Heart left ventricle (tissue), 16 donors: ENCODE data around the gene UBXN2A. TPM values are rescaled to one million over a fixed set of nuclear protein-coding genes. Genes with fewer than 3 reads are reported as not detected.

ENCODE experiments used
- ATAC-seq, 4 donors: fragments of 200-7000 bp; cut with Tn5 transposase; one replicate each; pipeline ENCODE4 v1.9.1; 2020 to 2022; ENCODE audit warnings: moderate library complexity in 4 of 4, mild to moderate bottlenecking in 3 of 4, moderate number of reproducible peaks in 1 of 4
- DNase-seq, 5 donors: peaks; one replicate each; pipeline ENCODE4 v3.0.0-alpha.2; 2020
- H3K27ac ChIP-seq, 12 donors: fragments of 200-600 bp; sonication (generic) in 4 of 12; one replicate each; pipeline versions ENCODE4 v1.5.0 to v1.8.0; 2016 to 2022; ENCODE audit warnings: mild to moderate bottlenecking in 2 of 12
- H3K27me3 ChIP-seq, 9 donors: fragments of 200-600 bp; sonication (generic) in 2 of 9; one replicate each; pipeline versions ENCODE4 v1.5.1 to v1.8.0; 2016 to 2022; ENCODE audit warnings: mild to moderate bottlenecking in 3 of 9
- H3K36me3 ChIP-seq, 9 donors: fragments of 200-600 bp; sonication (generic) in 2 of 9; one replicate each; pipeline versions ENCODE4 v1.5.0 to v1.8.0; 2018 to 2022; ENCODE audit warnings: mild to moderate bottlenecking in 2 of 9
- H3K4me1 ChIP-seq, 12 donors: fragments of 200-600 bp; sonication (generic) in 4 of 12; one replicate each; pipeline versions ENCODE4 v1.5.0 to v1.8.0; 2016 to 2022; ENCODE audit warnings: mild to moderate bottlenecking in 3 of 12
- H3K4me3 ChIP-seq, 12 donors: fragments of 200-600 bp; sonication (generic) in 4 of 12; one replicate each; pipeline versions ENCODE4 v1.5.0 to v1.8.0; 2017 to 2022; ENCODE audit warnings: mild to moderate bottlenecking in 9 of 12, moderate library complexity in 4 of 12
- H3K9me3 ChIP-seq, 12 donors: fragments of 200-600 bp; sonication (generic) in 4 of 12; one replicate each; pipeline versions ENCODE4 v1.5.0 to v1.8.0; 2016 to 2022; ENCODE audit warnings: mild to moderate bottlenecking in 1 of 12
- CTCF ChIP-seq, 12 donors: fragments of 200-600 bp; sonication (generic) in 4 of 12; IDR thresholded peaks; one replicate each; pipeline versions ENCODE4 v1.5.0 to v1.8.0; 2018 to 2022; ENCODE audit warnings: antibody characterized with exemption in 12 of 12, mild to moderate bottlenecking in 5 of 12
- POLR2A ChIP-seq, 2 donors: fragments of 450-650 bp; IDR thresholded peaks; one replicate each; pipeline ENCODE4 v1.6.1; 2017; ENCODE audit warnings: antibody characterized with exemption in 2 of 2, mild to moderate bottlenecking in 2 of 2, moderate library complexity in 2 of 2
- WGBS, 4 donors: extraction: QIAGEN DNeasy Blood & Tissue Kit in 2 of 4; methylation state at CpG; one replicate each; pipeline versions ENCODE4 v1.1.5 to v1.1.7; 2013 to 2018; 5-methylcytosine and 5-hydroxymethylcytosine counted together
- intact Hi-C, 10 donors: fragments of 100-400 bp; cut with DNase I; formaldehyde crosslinking; loops; one replicate each; pipeline versions ENCODE4 v1.11.1 to v1.14.2; 2022
- polyA plus RNA-seq, 2 donors: library from polyadenylated mRNA; stranded (reverse); fragments of 200-250 nt; gene quantifications; one replicate each; pipeline ENCODE4 v1.2.3, GENCODE V29; 2013
- total RNA-seq, 9 donors: library from RNA; depleted of rRNA in 2 of 9; stranded (reverse); fragments of >200 nt in 2 of 9; fragmentation: NEBNext Ultra II Directional in 3 of 9; extraction: Animal tissue kit (Norgen Biotek cat#: 25700) in 3 of 9; gene quantifications; one replicate each; pipeline versions ENCODE4 v1.1.0 to v1.2.4, GENCODE V29; 2016 to 2023
- donor health status: ischemic (EF 13 %, LVEDD 7.1; RV severe dilation, severe dysfunction).
- donor health status: healthy with polysubstance abuse.
- donor health status: DM: no; HTN: yes; CAD: no.
- donor health status: DM: no; HTN: no; CAD: no.
- donor health status: ischemic (EF 25% LVEDD 6.9; RV normal size, moderate dysfunction).
- donor health status: ischemic (EF 25% LVEDD 5.7; RV mildly dilated, moderate dysfunction).
- donor health status: healthy.
- donor health status: DM: yes; HTN: yes; CAD: no.
- donor health status: ischemic (EF 35%, LVEDD 5.7; RV mildly dilated, moderate dysfunction).
- donor health status: nonischemic (EF 11% LVEDD 7.7; RV severe dilation, severe dysfunction).
- donor health status: DM: yes; HTN: yes; CAD: no.
- donor health status: PGD.
- donor health status: ischemic (EF 29% LVEDD 5.4; RV normal size, mild dysfunction).
- donor health status: nonischemic (EF 23%, LVEDD 6.1; RV moderate dilation, normal function).

UBXN2A gene
- total and polyA plus RNA-seq, 11 donors, result 9.6 to 24.0 (median 18.6) TPM

GRCh38 chr2:24022324-24022974, 82.2 kb downstream of the UBXN2A start:
- no peaks in the 10 kb centered on the region for H3K27me3 ChIP-seq
- TF ChIP-seq POLR2A (IDR thresholded peaks at IDR 0.05), result no peak
- DNase-seq, result no peak
- H3K4me1 ChIP-seq, result no peaks in the 10 kb centered on the region
- H3K4me3 ChIP-seq, result no peak overlapping the region
- intact Hi-C loops, result no loop called here
- ATAC-seq, result no peak
- H3K36me3 ChIP-seq, result peaks cover 0 to 23% (median 14%) of the 10 kb centered on the region in 9 donors
- no peaks in the 10 kb centered on the region for H3K9me3 ChIP-seq
- H3K27ac ChIP-seq, result no peak overlapping the region
- WGBS, 4 donors, result 94 to 96% (median 94%) methylated on average over 10 to 14 of the region's 14 CpGs

GRCh38 chr2:24022975-24023575, 82.8 kb downstream of the UBXN2A start:
- Histone ChIP-seq H3K27ac (no peak overlapping the region), H3K27me3 (no peaks in the 10 kb centered on the region), H3K9me3 (no peaks in the 10 kb centered on the region), H3K4me3 (no peak overlapping the region), H3K36me3 (peaks cover 0 to 27% (median 17%) of the 10 kb centered on the region in 9 donors), H3K4me1 (no peaks in the 10 kb centered on the region)
- WGBS, 4 donors, result 82 to 95% (median 87%) methylated on average over 14 to 16 of the region's 16 CpGs
- intact Hi-C loops, result no loop called here
- ATAC-seq (no peak), DNase-seq (no peak)
- TF ChIP-seq CTCF (IDR thresholded peaks at IDR 0.05) (no peak), POLR2A (IDR thresholded peaks at IDR 0.05) (no peak)

GRCh38 chr2:24024018-24024417, 83.8 kb downstream of the UBXN2A start:
- no peaks in the 10 kb centered on the region for H3K27me3 ChIP-seq
- WGBS, 4 donors, result 57 to 70% (median 68%) methylated on average over 12 of the region's 12 CpGs
- peaks cover 0 to 35% (median 23%) of the 10 kb centered on the region in 9 donors for H3K36me3 ChIP-seq
- DNase-seq (no peak), ATAC-seq (peak in 1 of 4 donors; percentile 43)
- TF ChIP-seq CTCF (IDR thresholded peaks at IDR 0.05) (peak in 1 of 12 donors; percentile 18), POLR2A (IDR thresholded peaks at IDR 0.05) (no peak)
- intact Hi-C loops, result no loop called here
- no peak overlapping the region for H3K27ac ChIP-seq
- no peaks in the 10 kb centered on the region for H3K9me3 ChIP-seq
- H3K4me3 ChIP-seq, result no peak overlapping the region
- no peaks in the 10 kb centered on the region for H3K4me1 ChIP-seq

- Histone ChIP-seq H3K9me3 (no peaks in the 10 kb centered on the region), H3K36me3 (peaks cover 0 to 46% (median 34%) of the 10 kb centered on the region in 9 donors), H3K27me3 (no peaks in the 10 kb centered on the region), H3K27ac (no peak overlapping the region), H3K4me1 (no peaks in the 10 kb centered on the region), H3K4me3 (no peak overlapping the region)
- WGBS, 4 donors, result 91 to 93% (median 92%) methylated on average over 13 to 17 of the region's 17 CpGs
- TF ChIP-seq POLR2A (IDR thresholded peaks at IDR 0.05), result no peak
- TF ChIP-seq CTCF (IDR thresholded peaks at IDR 0.05), result no peak
- DNase-seq, result no peak
- ATAC-seq, result no peak
- intact Hi-C loops, result no loop called here
Observed at GRCh38 chr2:24024996-24025663, 84.9 kb downstream of the UBXN2A start.
